ENCODE measurements around the gene TUBGCP2.
A peak's percentile ranks its signal among the peaks of the same experiment; 100 is the strongest.

TUBGCP2 gene

DNA sequence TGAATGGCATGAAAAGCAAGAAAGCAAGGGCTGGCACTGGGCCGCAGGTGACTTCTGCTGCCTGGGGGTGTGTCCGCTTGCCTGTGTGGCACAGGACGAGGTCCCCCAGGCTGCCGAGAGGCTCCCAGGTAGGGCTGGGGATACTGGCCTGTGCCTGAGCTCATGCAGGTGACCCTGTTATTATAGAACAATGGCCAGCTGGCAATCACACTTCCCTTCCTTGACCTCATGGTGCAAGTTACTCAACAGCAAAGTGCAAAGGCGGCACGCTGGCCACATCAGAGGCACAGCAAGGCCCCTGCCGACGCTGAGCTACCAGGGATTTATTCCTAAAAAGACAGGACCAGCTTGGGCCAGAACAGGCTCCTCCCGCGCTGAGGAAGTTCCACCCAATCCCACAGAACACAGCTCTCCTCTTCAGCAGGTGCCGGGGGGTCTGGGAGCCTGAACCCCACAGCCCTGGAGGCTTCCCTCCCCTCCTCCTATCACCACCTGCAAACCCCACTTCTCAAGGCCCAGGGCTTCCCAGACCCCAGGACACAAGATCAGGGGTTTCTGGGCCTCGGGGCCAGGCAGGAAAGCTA lies 30.6 kb downstream of the TUBGCP2 start:
- no peak for DNase-seq (ENCODE audit: extremely low read depth, insufficient read length)
- TF ChIP-seq CTCF (IDR thresholded peaks at IDR 0.05; ENCODE audit: insufficient read depth, low read length, poor library complexity, severe bottlenecking), result no peak
- no peaks in the 10 kb centered on the region for H3K27me3 ChIP-seq (replicated peaks; ENCODE audit: control insufficient read depth, insufficient read depth, low read length)
- no peak overlapping the region for H3K4me3 ChIP-seq (replicated peaks; ENCODE audit: low read depth, low read length)
- peaks cover 18% of the 10 kb centered on the region for H3K36me3 ChIP-seq (ENCODE audit: control insufficient read depth, insufficient read depth, low read length)

DNA sequence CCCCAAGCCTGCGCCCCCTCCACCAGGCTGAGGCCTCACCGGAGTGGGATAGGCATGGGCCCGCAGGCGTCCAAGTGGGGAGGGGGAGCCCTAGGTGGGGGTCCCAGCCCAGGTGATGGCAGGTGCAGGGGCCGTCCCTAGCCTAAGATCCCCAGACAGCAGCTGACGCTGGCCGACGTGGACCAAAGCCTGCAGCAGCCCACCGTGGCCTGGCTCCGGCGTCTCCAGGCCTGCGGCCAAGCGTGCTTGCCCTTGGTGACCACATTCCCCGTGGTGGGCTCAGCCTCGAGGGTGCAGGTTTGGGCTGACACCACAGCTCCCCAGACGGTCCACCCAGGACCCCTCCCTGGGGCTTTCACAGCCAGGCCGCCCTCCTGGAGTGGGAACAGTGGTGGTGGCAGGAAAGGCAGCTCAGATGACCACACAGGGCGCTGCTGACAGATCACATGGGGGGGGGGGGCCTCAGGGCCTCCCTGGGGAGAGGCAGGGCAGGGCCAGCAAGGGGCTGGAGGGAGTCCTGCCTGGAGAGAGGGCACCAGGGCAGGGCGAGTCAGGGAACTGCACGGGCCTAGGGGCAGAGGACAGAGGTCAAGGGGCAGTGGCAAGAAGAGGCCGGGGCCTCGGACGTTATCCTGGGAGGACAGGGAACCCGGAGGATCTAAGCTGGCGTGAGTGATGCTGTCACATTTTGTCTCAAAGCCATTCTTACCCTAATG lies 31.2 kb downstream of the TUBGCP2 start:
- peaks cover 14% of the 10 kb centered on the region for H3K36me3 ChIP-seq (ENCODE audit: control insufficient read depth, insufficient read depth, low read length)
- no peak for TF ChIP-seq CTCF (IDR thresholded peaks at IDR 0.05; ENCODE audit: insufficient read depth, low read length, poor library complexity, severe bottlenecking)
- H3K27me3 ChIP-seq (replicated peaks; ENCODE audit: control insufficient read depth, insufficient read depth, low read length), result no peaks in the 10 kb centered on the region
- H3K4me3 ChIP-seq (replicated peaks; ENCODE audit: low read depth, low read length), result no peak overlapping the region
- no peak for DNase-seq (ENCODE audit: extremely low read depth, insufficient read length)

DNA sequence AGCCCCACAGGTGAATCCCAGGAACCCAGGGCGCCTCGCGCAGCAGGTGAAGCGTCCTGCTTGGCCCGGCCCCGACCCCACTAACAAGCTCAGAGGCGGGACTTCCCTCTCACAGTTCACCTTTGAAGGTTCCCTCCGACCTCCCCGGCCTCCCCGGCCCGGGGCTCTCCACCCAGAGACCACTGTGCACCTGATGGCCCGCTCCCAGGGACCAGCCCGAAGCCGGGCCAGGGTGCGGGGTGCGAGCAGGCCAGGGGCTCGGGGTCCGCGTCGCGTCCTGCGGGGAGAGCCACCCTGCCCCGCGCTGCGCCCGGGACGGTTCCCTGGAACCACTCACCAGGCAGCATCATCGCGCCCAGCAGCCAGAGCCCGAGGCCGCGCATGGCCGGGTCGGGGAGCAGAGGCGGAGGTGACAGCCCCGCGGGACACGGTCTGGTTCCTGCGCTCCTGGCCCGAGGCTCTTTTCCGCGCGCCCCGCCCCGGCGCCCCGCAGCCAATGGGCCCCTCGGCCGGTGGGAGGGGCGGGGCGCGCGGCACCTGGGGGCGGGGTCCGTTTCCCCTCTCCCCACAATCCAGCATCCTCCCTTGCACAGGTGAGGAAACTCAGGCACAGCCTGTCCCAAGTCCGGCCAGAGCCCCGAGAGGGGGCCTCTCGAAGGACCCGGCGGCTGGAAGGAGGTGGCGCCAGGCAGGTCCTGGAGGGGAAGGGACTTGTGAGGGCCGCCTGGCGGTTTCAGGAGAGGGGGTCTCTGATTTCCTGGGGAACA lies 32.1 kb downstream of the TUBGCP2 start, which contains the start of gene ADAM8:
Gene ADAM8 (minus strand): TSS at position 434 of the 767 bp plus-strand sequence. CDS start 51 bp downstream, at position 383.
- peak within 1 kb of the TSS; percentile 92 for H3K4me3 ChIP-seq (replicated peaks; ENCODE audit: low read depth, low read length)
- no peaks in the 10 kb centered on the region for H3K27me3 ChIP-seq (replicated peaks; ENCODE audit: control insufficient read depth, insufficient read depth, low read length)
- H3K36me3 ChIP-seq (ENCODE audit: control insufficient read depth, insufficient read depth, low read length), result peaks cover 9% of the 10 kb centered on the region
- peak; percentile 83 for DNase-seq (ENCODE audit: extremely low read depth, insufficient read length)
- no peak for TF ChIP-seq CTCF (IDR thresholded peaks at IDR 0.05; ENCODE audit: insufficient read depth, low read length, poor library complexity, severe bottlenecking)

DNA sequence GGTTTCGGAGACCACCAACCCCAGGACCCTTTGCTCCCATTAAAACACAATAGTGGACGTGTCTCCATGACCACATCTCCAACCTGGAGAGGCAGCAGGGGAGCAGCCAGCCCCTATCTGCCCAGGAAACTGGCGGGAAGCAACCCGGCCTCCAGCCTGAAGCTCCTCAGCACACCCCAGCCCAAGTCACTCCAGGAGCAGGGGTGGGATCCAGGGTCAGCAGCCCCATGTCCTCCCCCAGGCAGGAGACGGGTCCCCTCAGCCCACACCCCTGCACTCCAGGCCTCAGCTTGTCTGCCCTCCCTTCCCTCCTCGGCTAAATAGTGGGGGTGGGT lies 32.6 kb downstream of the TUBGCP2 start:
- H3K36me3 ChIP-seq (ENCODE audit: control insufficient read depth, insufficient read depth, low read length), result peaks cover 12% of the 10 kb centered on the region
- no peak for TF ChIP-seq CTCF (IDR thresholded peaks at IDR 0.05; ENCODE audit: insufficient read depth, low read length, poor library complexity, severe bottlenecking)
- H3K27me3 ChIP-seq (replicated peaks; ENCODE audit: control insufficient read depth, insufficient read depth, low read length), result no peaks in the 10 kb centered on the region
- DNase-seq (ENCODE audit: extremely low read depth, insufficient read length), result no peak
- peak overlapping the region; percentile 92 for H3K4me3 ChIP-seq (replicated peaks; ENCODE audit: low read depth, low read length)

DNA sequence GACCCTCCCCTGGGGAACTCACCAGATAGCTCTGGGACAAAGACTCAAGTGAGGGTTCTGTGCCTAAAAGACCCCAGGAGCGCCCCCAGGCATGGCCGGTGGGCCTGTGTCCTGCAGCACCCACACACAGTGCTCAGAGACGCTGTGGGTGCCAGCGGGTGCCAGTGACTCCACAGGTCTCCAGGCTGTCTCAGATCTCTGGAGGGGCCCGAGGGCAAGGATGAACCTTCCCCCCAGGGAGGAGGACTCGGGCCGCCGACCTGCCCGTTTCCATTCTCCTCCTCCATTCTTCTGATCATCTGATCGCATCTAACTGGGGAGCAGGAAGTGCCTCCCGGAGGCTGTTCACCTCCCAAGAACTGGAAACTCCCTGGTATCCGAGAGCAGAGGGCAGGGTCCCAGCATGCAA lies 33.0 kb downstream of the TUBGCP2 start:
- Histone ChIP-seq H3K36me3 (ENCODE audit: control insufficient read depth, insufficient read depth, low read length) (peaks cover 14% of the 10 kb centered on the region), H3K27me3 (replicated peaks; ENCODE audit: control insufficient read depth, insufficient read depth, low read length) (no peaks in the 10 kb centered on the region), H3K4me3 (replicated peaks; ENCODE audit: low read depth, low read length) (peak overlapping the region; percentile 92)
- DNase-seq (ENCODE audit: extremely low read depth, insufficient read length), result peak; percentile 72
- TF ChIP-seq CTCF (IDR thresholded peaks at IDR 0.05; ENCODE audit: insufficient read depth, low read length, poor library complexity, severe bottlenecking), result peak; percentile 69
